Measurements from ENCODE around the gene ACTN1.

- TF ChIP-seq CTCF (IDR thresholded peaks at IDR 0.05; ENCODE audit: low read length), result no peak
- no peak for TF ChIP-seq EZH2 (IDR thresholded peaks at IDR 0.05; ENCODE audit: borderline replicate concordance, low read length)
These were observed 26.5 kb upstream of the ACTN1 start for GRCh38 chr14:69005432-69006148.
